Thymus (tissue), 11 donors: Measurements from ENCODE around the gene KAT2B. TPM values are rescaled to one million over a fixed set of nuclear protein-coding genes. Genes with fewer than 3 reads are reported as not detected.

Experiments
- DNase-seq, 9 donors: peaks; one replicate each; pipeline ENCODE4 v3.0.0-alpha.2; 2013; ENCODE audit warnings: low spot score in 9 of 9, low read depth in 6 of 9, missing footprints in 1 of 9
- H3K27ac ChIP-seq, 2 donors: one replicate each; pipeline ENCODE4 v1.5.1; 2013; ENCODE audit warnings: control low read depth in 1 of 2, low read depth in 1 of 2, low read length in 1 of 2, mild to moderate bottlenecking in 1 of 2, moderate library complexity in 1 of 2
- H3K27me3 ChIP-seq, 2 donors: one replicate each; pipeline ENCODE4 v1.5.1; 2013; ENCODE audit warnings: low read length in 1 of 2; ENCODE audit not compliant: control insufficient read depth in 2 of 2, insufficient read depth in 1 of 2
- H3K36me3 ChIP-seq, 2 donors: one replicate each; pipeline ENCODE4 v1.5.1; 2013; ENCODE audit warnings: low read length in 1 of 2, mild to moderate bottlenecking in 1 of 2, moderate library complexity in 1 of 2; ENCODE audit not compliant: control insufficient read depth in 2 of 2, insufficient read depth in 2 of 2
- H3K4me1 ChIP-seq, 2 donors: one replicate each; pipeline ENCODE4 v1.5.1; 2013; ENCODE audit warnings: low read length in 2 of 2; ENCODE audit not compliant: control insufficient read depth in 2 of 2, insufficient read depth in 2 of 2
- H3K4me3 ChIP-seq, 2 donors: one replicate each; pipeline ENCODE4 v1.5.1; 2013; ENCODE audit warnings: low read length in 2 of 2, control low read depth in 1 of 2, mild to moderate bottlenecking in 1 of 2
- H3K9me3 ChIP-seq, 2 donors: one replicate each; pipeline ENCODE4 v1.5.1; 2013; ENCODE audit warnings: low read length in 1 of 2, mild to moderate bottlenecking in 1 of 2; ENCODE audit not compliant: control insufficient read depth in 2 of 2, insufficient read depth in 1 of 2
- WGBS: extraction: QIAGEN DNeasy Blood & Tissue Kit; methylation state at CpG from one replicate; pipeline ENCODE4 v1.1.7; 2013; 5-methylcytosine and 5-hydroxymethylcytosine counted together
- polyA plus RNA-seq: library from polyadenylated mRNA; stranded (reverse); fragments of 200-250 nt; gene quantifications from one replicate; pipeline ENCODE4 v1.2.3, GENCODE V29; 2013
- total RNA-seq: library from RNA; stranded (reverse); fragments of 120-200 nt; gene quantifications from one replicate; pipeline ENCODE4 v1.2.4, GENCODE V29; 2013
- donor health status: healthy.

KAT2B gene
- total and polyA plus RNA-seq, 2 donors: 17.2 to 38.4 TPM

- Histone ChIP-seq H3K4me1 (peaks cover 35 to 43% of the 10 kb centered on the region in 2 donors), H3K36me3 (peaks cover 0 to 7% of the 10 kb centered on the region in 2 donors), H3K4me3 (no peak overlapping the region), H3K27ac (no peak overlapping the region), H3K9me3 (no peaks in the 10 kb centered on the region), H3K27me3 (no peaks in the 10 kb centered on the region)
- WGBS: 94% methylated on average over 7 of the region's 7 CpGs
- no peak for DNase-seq
These were observed 7.1 kb downstream of the KAT2B start for GRCh38 chr3:20047341-20047779.

- WGBS: 87% methylated on average over 9 of the region's 9 CpGs
- Histone ChIP-seq H3K27me3 (no peaks in the 10 kb centered on the region), H3K27ac (peak overlapping the region; percentile 32 to 60), H3K4me3 (no peak overlapping the region), H3K9me3 (no peaks in the 10 kb centered on the region), H3K36me3 (peaks cover 0 to 4% of the 10 kb centered on the region in 2 donors), H3K4me1 (peaks cover 34 to 40% of the 10 kb centered on the region in 2 donors)
- no peak for DNase-seq
These were observed 8.0 kb downstream of the KAT2B start for GRCh38 chr3:20047976-20048883.

- peaks cover 0 to 4% of the 10 kb centered on the region in 2 donors for H3K36me3 ChIP-seq
- no peak overlapping the region for H3K27ac ChIP-seq
- no peak overlapping the region for H3K4me3 ChIP-seq
- 96% methylated on average over 4 of the region's 4 CpGs for WGBS
- peaks cover 46 to 47% of the 10 kb centered on the region in 2 donors for H3K4me1 ChIP-seq
- no peaks in the 10 kb centered on the region for H3K27me3 ChIP-seq
- H3K9me3 ChIP-seq: no peaks in the 10 kb centered on the region
- no peak for DNase-seq
These were observed 11.0 kb downstream of the KAT2B start for GRCh38 chr3:20051123-20051806.

GRCh38 chr3:20052851-20053250, 12.6 kb downstream of the KAT2B start:
- H3K36me3 ChIP-seq: no peaks in the 10 kb centered on the region
- H3K4me1 ChIP-seq: peaks cover 50 to 56% of the 10 kb centered on the region in 2 donors
- WGBS: 80% methylated on average over 7 of the region's 7 CpGs
- no peak for DNase-seq
- no peak overlapping the region for H3K4me3 ChIP-seq
- no peaks in the 10 kb centered on the region for H3K27me3 ChIP-seq
- H3K9me3 ChIP-seq: no peaks in the 10 kb centered on the region
- H3K27ac ChIP-seq: peak overlapping the region in 1 of 2 donors; percentile 38

- DNase-seq: peak in 2 of 9 donors; percentile 33 to 68
- no peaks in the 10 kb centered on the region for H3K27me3 ChIP-seq
- H3K9me3 ChIP-seq: no peaks in the 10 kb centered on the region
- H3K27ac ChIP-seq: peak overlapping the region; percentile 92 to 93
- WGBS: 24% methylated on average over 4 of the region's 4 CpGs
- peaks cover 45 to 52% of the 10 kb centered on the region in 2 donors for H3K4me1 ChIP-seq
- no peaks in the 10 kb centered on the region for H3K36me3 ChIP-seq
- H3K4me3 ChIP-seq: peak overlapping the region in 1 of 2 donors; percentile 35
These were observed 14.3 kb downstream of the KAT2B start for GRCh38 chr3:20054549-20054987.

- Histone ChIP-seq H3K36me3 (no peaks in the 10 kb centered on the region), H3K4me3 (peak overlapping the region in 1 of 2 donors; percentile 35), H3K9me3 (no peaks in the 10 kb centered on the region), H3K27me3 (no peaks in the 10 kb centered on the region), H3K4me1 (peaks cover 45 to 52% of the 10 kb centered on the region in 2 donors), H3K27ac (peak overlapping the region; percentile 92 to 93)
- WGBS: 16% methylated on average over 10 of the region's 10 CpGs
- DNase-seq: peak in 7 of 9 donors; percentile 52 to 89 (median 75)
These were observed 15.0 kb downstream of the KAT2B start for GRCh38 chr3:20055020-20055775.

GRCh38 chr3:20055842-20056241, 15.6 kb downstream of the KAT2B start:
- H3K27me3 ChIP-seq: no peaks in the 10 kb centered on the region
- no peaks in the 10 kb centered on the region for H3K9me3 ChIP-seq
- no peak for DNase-seq
- H3K36me3 ChIP-seq: no peaks in the 10 kb centered on the region
- H3K27ac ChIP-seq: peak overlapping the region; percentile 92 to 93
- H3K4me3 ChIP-seq: peak overlapping the region in 1 of 2 donors; percentile 11
- H3K4me1 ChIP-seq: peaks cover 45 to 52% of the 10 kb centered on the region in 2 donors
- 92% methylated on average over 3 of the region's 3 CpGs for WGBS

GRCh38 chr3:20056725-20057611, 16.7 kb downstream of the KAT2B start:
- H3K4me3 ChIP-seq: peak overlapping the region in 1 of 2 donors; percentile 14
- H3K4me1 ChIP-seq: peaks cover 41 to 47% of the 10 kb centered on the region in 2 donors
- H3K36me3 ChIP-seq: no peaks in the 10 kb centered on the region
- peak in 2 of 9 donors; percentile 31 to 55 for DNase-seq
- H3K27ac ChIP-seq: peak overlapping the region; percentile 34 to 52
- H3K9me3 ChIP-seq: no peaks in the 10 kb centered on the region
- 89% methylated on average over 5 of the region's 5 CpGs for WGBS
- no peaks in the 10 kb centered on the region for H3K27me3 ChIP-seq
